Measurements from ENCODE around the gene PIP4K2A. TPM values are rescaled to one million over a fixed set of nuclear protein-coding genes. Genes with fewer than 3 reads are reported as not detected.
A peak's percentile ranks its signal among the peaks of the same experiment; 100 is the strongest.

Gene PIP4K2A
- total RNA-seq, 3 donors from 2014 or later: 15.1 to 36.6 (median 33.1) TPM

- intact Hi-C loops (cut with DNase I; ENCODE audit: low total_unique reads): no loop called here
- Histone ChIP-seq H3K4me3 (no peak overlapping the region), H3K4me1 (peaks cover 0 to 8% of the 10 kb centered on the region in 2 donors), H3K36me3 (no peaks in the 10 kb centered on the region), H3K9me3 (no peaks in the 10 kb centered on the region), H3K27me3 (no peaks in the 10 kb centered on the region), H3K27ac (peak overlapping the region in 1 of 2 donors; percentile 14)
- TF ChIP-seq CTCF (IDR thresholded peaks at IDR 0.05): no peak
- TF ChIP-seq POLR2AphosphoS5 (IDR thresholded peaks at IDR 0.05): no peak
- TF ChIP-seq POLR2A (IDR thresholded peaks at IDR 0.05): no peak
- DNase-seq (ENCODE audit: low spot score in 2 of 2): no peak
Measured at GRCh38 chr10:22656036-22656435, 58.3 kb downstream of the PIP4K2A start.

- DNase-seq (ENCODE audit: low spot score in 2 of 2): no peak
- Histone ChIP-seq H3K27me3 (no peaks in the 10 kb centered on the region), H3K27ac (peak overlapping the region in 1 of 2 donors; percentile 14), H3K4me3 (no peak overlapping the region), H3K4me1 (peaks cover 0 to 8% of the 10 kb centered on the region in 2 donors), H3K9me3 (no peaks in the 10 kb centered on the region), H3K36me3 (no peaks in the 10 kb centered on the region)
- TF ChIP-seq POLR2AphosphoS5 (IDR thresholded peaks at IDR 0.05) (no peak), POLR2A (IDR thresholded peaks at IDR 0.05) (no peak), CTCF (IDR thresholded peaks at IDR 0.05) (no peak)
- intact Hi-C loops (cut with DNase I; ENCODE audit: low total_unique reads): no loop called here
Measured at GRCh38 chr10:22655312-22655981, 58.9 kb downstream of the PIP4K2A start.

- intact Hi-C loops (cut with DNase I; ENCODE audit: low total_unique reads): no loop called here
- H3K4me3 ChIP-seq: no peak overlapping the region
- no peaks in the 10 kb centered on the region for H3K36me3 ChIP-seq
- DNase-seq (ENCODE audit: low spot score in 2 of 2): no peak
- no peaks in the 10 kb centered on the region for H3K9me3 ChIP-seq
- H3K27me3 ChIP-seq: no peaks in the 10 kb centered on the region
- peaks cover 0 to 8% of the 10 kb centered on the region in 2 donors for H3K4me1 ChIP-seq
- H3K27ac ChIP-seq: no peak overlapping the region
- TF ChIP-seq POLR2AphosphoS5 (IDR thresholded peaks at IDR 0.05) (no peak), CTCF (IDR thresholded peaks at IDR 0.05) (no peak), POLR2A (IDR thresholded peaks at IDR 0.05) (no peak)
Measured at GRCh38 chr10:22652988-22653481, 61.3 kb downstream of the PIP4K2A start.

GRCh38 chr10:22651276-22651980 lies 63.0 kb downstream of the PIP4K2A start:
- H3K4me1 ChIP-seq: peaks cover 0 to 8% of the 10 kb centered on the region in 2 donors

More at GRCh38 chr10:22651276-22651980, 63.0 kb downstream of the PIP4K2A start:
- H3K9me3 ChIP-seq: no peaks in the 10 kb centered on the region
- no peak overlapping the region for H3K4me3 ChIP-seq
- no peak overlapping the region for H3K27ac ChIP-seq
- intact Hi-C loops (cut with DNase I; ENCODE audit: low total_unique reads): no loop called here
- TF ChIP-seq CTCF (IDR thresholded peaks at IDR 0.05) (no peak), POLR2A (IDR thresholded peaks at IDR 0.05) (no peak), POLR2AphosphoS5 (IDR thresholded peaks at IDR 0.05) (no peak)
- H3K36me3 ChIP-seq: no peaks in the 10 kb centered on the region
- H3K27me3 ChIP-seq: no peaks in the 10 kb centered on the region
- no peak for DNase-seq (ENCODE audit: low spot score in 2 of 2)

Data from breast epithelium (tissue), 4 donors.